GM19467 (cell line): ENCODE results near the gene CD80.

ENCODE experiments used
- ATAC-seq: cut with Tn5 transposase; IDR thresholded peaks from one replicate; pipeline ENCODE4 v1.9.1; 2021; ENCODE audit warnings: mild to moderate bottlenecking, moderate library complexity; ENCODE audit not compliant: unreplicated experiment

CD80 gene

DNA sequence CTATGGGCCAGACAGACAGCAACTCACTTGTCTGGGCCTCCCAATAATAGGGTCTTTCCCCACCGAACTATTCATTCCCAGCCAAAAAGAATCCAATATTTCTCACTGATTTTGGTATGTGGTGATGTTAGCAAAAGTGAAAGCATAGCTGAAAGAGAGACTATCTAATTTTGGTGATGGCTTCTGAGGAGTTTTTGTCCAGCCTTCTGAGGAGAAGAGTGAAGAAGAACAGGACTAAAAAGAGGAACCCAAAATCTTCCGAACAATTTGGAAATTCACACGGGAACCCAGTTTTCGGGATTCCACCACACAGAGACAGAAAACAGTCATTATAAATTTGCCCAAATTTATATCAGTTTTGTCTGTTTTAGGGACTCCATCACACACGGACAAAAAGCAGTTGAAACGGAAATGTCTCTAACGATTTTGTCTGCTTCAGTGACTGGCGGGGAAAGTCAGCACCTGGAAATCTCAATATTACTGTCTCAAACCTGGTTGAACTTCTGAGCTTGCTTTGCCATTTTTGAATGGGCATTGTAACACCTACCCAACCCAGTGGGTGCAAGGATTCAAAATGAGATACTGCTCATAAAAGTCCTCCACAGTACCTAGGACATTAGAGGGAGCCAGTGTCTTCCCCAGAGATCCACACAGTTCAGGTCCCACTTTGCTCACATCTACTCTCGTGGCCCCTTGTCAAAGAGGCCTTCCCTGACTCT is 9.1 kb downstream of the CD80 start:
- ATAC-seq, result no peak

GRCh38 chr3:119548341-119548740 is 11.1 kb downstream of the CD80 start:
- ATAC-seq, result no peak

GRCh38 chr3:119547227-119547626 is 12.2 kb downstream of the CD80 start:
- no peak for ATAC-seq

GRCh38 chr3:119543147-119543546 is 16.3 kb downstream of the CD80 start:
- ATAC-seq, result no peak

DNA sequence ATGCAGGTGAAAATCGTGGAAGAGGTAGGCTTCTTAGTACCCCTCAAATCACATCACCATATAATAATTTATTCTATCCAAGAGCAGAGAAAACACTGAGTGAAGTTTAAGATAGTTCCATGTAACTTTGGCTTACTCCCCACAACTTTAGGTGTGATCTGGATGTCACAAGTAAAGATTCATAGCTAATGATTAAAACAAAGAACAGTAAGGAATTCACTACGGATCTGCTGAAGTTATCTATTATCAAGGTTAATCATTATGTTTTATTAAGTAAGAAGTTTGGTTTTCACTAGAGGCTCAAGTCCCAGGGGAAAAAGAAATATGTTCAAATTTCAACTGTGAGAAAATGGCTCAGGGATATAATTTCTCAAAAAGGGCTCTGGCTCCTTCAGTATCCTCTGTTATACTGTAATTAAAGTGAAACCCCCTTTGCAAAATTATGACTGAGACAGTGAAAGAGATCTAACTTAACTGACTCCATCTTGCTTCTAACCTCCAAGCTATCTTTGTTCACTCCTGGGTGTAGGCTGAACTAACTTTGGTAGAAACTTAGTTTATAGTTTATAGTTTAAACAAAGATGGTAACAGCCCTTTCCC is 17.1 kb downstream of the CD80 start:
- ATAC-seq, result no peak

DNA sequence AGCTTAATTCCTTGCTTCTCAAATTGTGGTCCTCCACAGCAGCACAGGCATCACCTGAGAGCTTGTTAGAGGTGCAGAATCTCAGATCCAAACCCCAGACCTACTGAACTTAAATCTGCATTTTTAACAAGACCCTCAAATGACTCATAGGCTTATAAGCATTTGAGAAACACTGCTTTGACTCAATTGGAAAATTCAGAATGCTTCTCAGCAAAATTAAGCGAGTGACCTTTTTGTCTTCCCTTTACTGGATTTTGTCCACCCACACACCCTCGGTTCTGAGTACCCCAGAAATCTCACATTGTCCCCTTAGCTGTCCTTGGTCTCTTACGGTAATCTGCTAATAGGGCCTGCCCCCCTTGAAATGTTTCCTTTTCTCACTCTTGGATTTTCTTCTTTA is 17.9 kb downstream of the CD80 start:
- no peak for ATAC-seq

DNA sequence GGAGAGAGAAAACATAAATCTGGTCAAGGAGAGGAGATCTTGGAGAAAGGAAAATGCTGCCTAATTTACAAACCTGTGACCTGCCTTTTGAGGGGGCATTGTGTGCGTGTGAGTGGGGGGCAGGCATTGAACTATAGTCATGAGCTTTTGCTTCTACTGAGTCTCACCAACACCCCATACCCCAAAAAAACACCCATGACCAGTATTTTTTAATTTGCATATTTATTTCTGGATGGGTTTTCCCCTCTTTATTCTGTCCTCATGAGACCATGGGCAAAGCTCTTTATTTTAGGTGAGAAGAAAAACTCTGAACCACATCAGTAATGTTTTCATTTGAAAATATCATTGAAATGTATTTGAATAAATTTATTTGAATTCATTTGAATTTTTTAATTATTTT is 20.6 kb downstream of the CD80 start:
- ATAC-seq, result no peak

DNA sequence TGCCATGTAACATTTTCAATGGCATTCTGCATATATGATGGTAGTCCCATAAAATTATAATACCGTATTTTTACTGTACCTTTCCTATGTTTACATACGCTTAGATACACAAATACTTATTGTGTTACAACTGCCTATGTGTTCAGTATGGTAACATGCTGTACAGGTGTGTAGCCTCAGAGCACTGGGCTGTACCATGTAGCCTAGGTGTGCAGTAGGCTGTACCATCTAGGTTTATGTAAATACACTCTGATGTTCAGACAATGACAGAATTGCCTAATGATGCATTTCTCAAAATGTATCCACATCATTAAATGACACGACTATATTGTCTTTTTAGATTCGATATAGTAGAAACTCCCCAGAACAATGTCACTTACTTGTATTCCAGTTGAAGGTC is 22.7 kb downstream of the CD80 start:
- ATAC-seq, result no peak

GRCh38 chr3:119534296-119534695 is 25.1 kb downstream of the CD80 start:
- no peak for ATAC-seq

GRCh38 chr3:119531151-119531550 is 28.3 kb downstream of the CD80 start:
- no peak for ATAC-seq

- no peak for ATAC-seq
These were observed 29.0 kb downstream of the CD80 start for GRCh38 chr3:119530456-119530855.

- ATAC-seq, result no peak
These were observed 29.5 kb downstream of the CD80 start for GRCh38 chr3:119529883-119530282.

- no peak for ATAC-seq
These were observed 31.7 kb downstream of the CD80 start for GRCh38 chr3:119527714-119528113.

DNA sequence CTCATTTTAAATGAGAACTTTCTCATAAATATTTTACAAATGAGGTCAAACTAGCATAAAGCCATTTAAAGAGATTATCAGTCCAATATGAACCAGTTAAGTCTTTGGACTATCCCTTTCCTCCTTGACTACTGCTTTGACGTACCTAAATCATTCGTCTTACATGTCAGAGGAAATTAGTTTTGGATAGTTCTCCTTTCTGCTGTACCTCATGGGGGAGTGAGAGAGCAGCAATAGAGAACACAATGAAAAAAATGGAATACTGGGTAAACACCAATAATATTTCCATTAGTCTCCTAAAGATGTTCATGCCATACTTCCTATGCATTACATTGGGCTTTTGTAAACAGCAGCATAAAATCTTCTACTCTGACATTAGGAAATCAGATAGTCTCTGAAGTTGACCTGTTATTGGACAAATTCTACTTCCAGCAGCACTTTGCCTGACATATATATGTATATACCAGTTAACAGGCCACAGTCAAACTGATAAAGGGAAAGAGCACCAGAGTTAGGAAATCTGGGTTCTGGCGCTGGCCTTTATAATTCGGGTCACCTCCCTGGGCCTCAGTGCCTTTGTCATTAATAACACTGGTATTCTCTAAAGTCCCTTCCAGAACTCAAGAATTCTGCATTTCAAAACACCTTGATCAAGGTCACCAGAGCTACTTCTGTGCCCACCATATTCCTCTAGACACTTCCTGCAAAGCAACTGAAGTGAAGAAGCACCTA is 34.3 kb downstream of the CD80 start:
- no peak for ATAC-seq

DNA sequence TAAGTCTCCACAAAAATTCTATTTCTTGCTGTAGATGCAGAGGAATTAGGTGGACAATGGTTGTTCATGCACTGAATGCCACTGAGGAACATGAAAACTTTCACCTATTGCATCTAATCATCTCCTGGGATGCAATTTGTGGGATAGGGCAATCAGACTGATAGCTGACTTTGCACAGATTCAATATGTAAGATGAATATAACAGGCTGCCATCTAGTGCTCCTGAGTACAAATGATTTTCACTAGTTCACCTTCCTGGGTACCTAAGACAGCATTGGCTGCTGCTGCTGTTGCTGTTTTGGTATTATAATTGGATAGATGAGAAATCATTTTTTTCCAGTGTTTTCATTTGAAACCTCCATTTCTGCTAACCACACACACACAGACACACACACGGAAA is 41.4 kb downstream of the CD80 start:
- ATAC-seq, result no peak

DNA sequence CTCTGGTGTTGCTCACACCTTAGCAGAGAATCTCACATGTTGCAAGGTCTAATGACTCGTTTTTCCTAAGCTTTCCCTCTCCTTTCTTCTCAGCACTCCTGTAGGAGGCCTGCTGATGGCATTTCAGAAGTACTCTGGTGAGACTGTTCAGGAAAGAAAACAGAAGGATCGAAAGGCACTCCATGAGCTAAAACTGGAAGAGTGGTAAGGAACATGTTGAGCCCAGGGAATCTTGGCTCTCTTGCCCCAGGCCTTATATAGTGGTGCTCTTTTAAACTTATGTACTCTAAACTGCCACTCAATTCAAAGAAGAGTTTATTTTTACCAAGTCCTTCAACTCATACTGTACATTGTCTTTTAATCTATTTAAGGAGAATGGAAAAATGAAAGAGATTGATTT is 42.3 kb downstream of the CD80 start:
- no peak for ATAC-seq

GRCh38 chr3:119514637-119515036 is 44.8 kb downstream of the CD80 start:
- ATAC-seq, result no peak

- ATAC-seq, result no peak
These were observed 48.7 kb downstream of the CD80 start for GRCh38 chr3:119510690-119511089.

- no peak for ATAC-seq
These were observed 51.1 kb downstream of the CD80 start for GRCh38 chr3:119508172-119508845.

GRCh38 chr3:119507404-119507803 is 52.0 kb downstream of the CD80 start:
- ATAC-seq, result no peak

DNA sequence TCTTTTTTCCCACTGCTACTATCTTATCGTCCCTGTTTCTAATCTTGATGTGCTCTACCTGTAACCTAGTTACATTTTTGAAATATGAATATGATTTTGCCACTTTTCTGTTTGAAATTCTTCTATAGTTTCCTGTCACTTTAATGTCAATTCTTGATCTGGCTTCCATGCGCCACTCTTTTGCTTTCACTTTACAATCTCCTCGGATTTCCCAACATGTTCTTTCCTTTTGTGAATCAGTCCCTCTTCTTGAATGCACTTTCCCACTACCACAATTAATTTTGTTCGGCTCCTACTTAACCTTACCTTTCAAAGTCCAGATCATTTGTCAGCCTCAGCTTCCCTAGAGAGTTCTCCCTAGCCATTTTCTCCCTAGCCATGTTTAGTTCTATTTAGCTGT is 52.8 kb downstream of the CD80 start:
- no peak for ATAC-seq

DNA sequence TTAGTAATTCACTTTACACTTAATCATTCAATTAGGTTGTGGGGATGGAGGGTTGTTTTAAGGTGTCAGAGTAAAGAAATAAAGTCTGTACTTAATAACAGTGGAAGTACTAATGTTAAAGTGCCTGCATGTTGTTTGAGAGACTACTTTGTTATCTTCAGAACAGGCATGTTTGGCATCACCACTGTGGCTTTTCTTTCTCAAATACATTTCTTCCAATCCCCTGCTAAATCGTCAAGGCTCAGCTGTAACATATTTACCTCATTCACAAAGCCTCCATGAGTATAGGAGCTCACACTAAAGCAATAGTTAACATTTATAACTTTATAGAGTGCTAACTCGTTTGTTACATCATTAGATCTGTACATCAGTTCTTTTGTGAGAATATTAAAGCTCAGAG is 58.5 kb downstream of the CD80 start:
- no peak for ATAC-seq
